Adipocyte (in vitro differentiated cells): ENCODE measurements around the gene PACRG.

Experiments used
- DNase-seq: peaks from one replicate; pipeline ENCODE4 v3.0.0-alpha.2; 2015; ENCODE audit warnings: low read depth
- H3K27me3 ChIP-seq: replicated peaks from 2 replicates; pipeline ENCODE4 v1.7.0; 2013; ENCODE audit warnings: mild to moderate bottlenecking, low read length, moderate library complexity; ENCODE audit not compliant: control insufficient read depth, insufficient read depth
- H3K36me3 ChIP-seq: 2 replicates; pipeline ENCODE4 v1.7.0; 2013; ENCODE audit warnings: low read length, mild to moderate bottlenecking, moderate library complexity; ENCODE audit not compliant: control insufficient read depth, insufficient read depth, severe bottlenecking
- H3K4me1 ChIP-seq: 2 replicates; pipeline ENCODE4 v1.7.0; 2013; ENCODE audit warnings: mild to moderate bottlenecking, low read length, moderate library complexity; ENCODE audit not compliant: control insufficient read depth, insufficient read depth
- H3K4me3 ChIP-seq: 2 replicates; pipeline ENCODE4 v1.7.0; 2013; ENCODE audit warnings: mild to moderate bottlenecking, low read length, moderate library complexity
- H3K9ac ChIP-seq: 2 replicates; pipeline ENCODE4 v1.7.0; 2013; ENCODE audit warnings: mild to moderate bottlenecking, low read length, moderate library complexity
- H3K9me3 ChIP-seq: 2 replicates; pipeline ENCODE4 v1.7.0; 2013; ENCODE audit warnings: mild to moderate bottlenecking, low read length, moderate library complexity; ENCODE audit not compliant: control insufficient read depth

PACRG gene

GRCh38 chr6:163164175-163164900, 436.6 kb downstream of the PACRG start:
- Histone ChIP-seq H3K36me3 (no peaks in the 10 kb centered on the region), H3K9ac (no peak overlapping the region), H3K27me3 (peaks cover 3% of the 10 kb centered on the region), H3K4me1 (peaks cover 6% of the 10 kb centered on the region), H3K9me3 (no peaks in the 10 kb centered on the region), H3K4me3 (no peak overlapping the region)
- no peak for DNase-seq

- peaks cover 3% of the 10 kb centered on the region for H3K27me3 ChIP-seq
- no peak overlapping the region for H3K9ac ChIP-seq
- H3K4me3 ChIP-seq: no peak overlapping the region
- H3K36me3 ChIP-seq: no peaks in the 10 kb centered on the region
- no peaks in the 10 kb centered on the region for H3K9me3 ChIP-seq
- H3K4me1 ChIP-seq: peaks cover 6% of the 10 kb centered on the region
- no peak for DNase-seq
These were observed 437.6 kb downstream of the PACRG start for GRCh38 chr6:163165155-163165910.

GRCh38 chr6:163165922-163166321, 438.1 kb downstream of the PACRG start:
- DNase-seq: no peak
- Histone ChIP-seq H3K4me3 (no peak overlapping the region), H3K4me1 (peaks cover 6% of the 10 kb centered on the region), H3K27me3 (peaks cover 3% of the 10 kb centered on the region), H3K9me3 (no peaks in the 10 kb centered on the region), H3K9ac (no peak overlapping the region), H3K36me3 (no peaks in the 10 kb centered on the region)

GRCh38 chr6:163166507-163166906, 438.7 kb downstream of the PACRG start:
- Histone ChIP-seq H3K27me3 (peaks cover 3% of the 10 kb centered on the region), H3K36me3 (no peaks in the 10 kb centered on the region), H3K9ac (no peak overlapping the region), H3K9me3 (no peaks in the 10 kb centered on the region), H3K4me3 (no peak overlapping the region), H3K4me1 (peaks cover 6% of the 10 kb centered on the region)
- DNase-seq: no peak

- Histone ChIP-seq H3K4me1 (no peaks in the 10 kb centered on the region), H3K27me3 (no peaks in the 10 kb centered on the region), H3K36me3 (no peaks in the 10 kb centered on the region), H3K9ac (no peak overlapping the region), H3K9me3 (no peaks in the 10 kb centered on the region), H3K4me3 (no peak overlapping the region)
- DNase-seq: no peak
These were observed 441.7 kb downstream of the PACRG start for GRCh38 chr6:163169521-163169920.

GRCh38 chr6:163170294-163170883, 442.6 kb downstream of the PACRG start:
- Histone ChIP-seq H3K9ac (no peak overlapping the region), H3K4me3 (no peak overlapping the region), H3K4me1 (no peaks in the 10 kb centered on the region), H3K36me3 (no peaks in the 10 kb centered on the region), H3K27me3 (no peaks in the 10 kb centered on the region), H3K9me3 (no peaks in the 10 kb centered on the region)
- no peak for DNase-seq

GRCh38 chr6:163173741-163174140, 446.0 kb downstream of the PACRG start:
- DNase-seq: no peak
- H3K27me3 ChIP-seq: no peaks in the 10 kb centered on the region
- H3K4me3 ChIP-seq: no peak overlapping the region
- peaks cover 13% of the 10 kb centered on the region for H3K4me1 ChIP-seq
- no peaks in the 10 kb centered on the region for H3K36me3 ChIP-seq
- no peaks in the 10 kb centered on the region for H3K9me3 ChIP-seq
- H3K9ac ChIP-seq: no peak overlapping the region

GRCh38 chr6:163175301-163175700, 447.5 kb downstream of the PACRG start:
- H3K36me3 ChIP-seq: no peaks in the 10 kb centered on the region
- H3K9me3 ChIP-seq: no peaks in the 10 kb centered on the region
- H3K4me3 ChIP-seq: no peak overlapping the region
- no peak overlapping the region for H3K9ac ChIP-seq
- H3K27me3 ChIP-seq: no peaks in the 10 kb centered on the region
- peaks cover 13% of the 10 kb centered on the region for H3K4me1 ChIP-seq
- no peak for DNase-seq

GRCh38 chr6:163176097-163176496, 448.3 kb downstream of the PACRG start:
- no peak for DNase-seq
- Histone ChIP-seq H3K4me1 (peaks cover 19% of the 10 kb centered on the region), H3K9ac (no peak overlapping the region), H3K9me3 (no peaks in the 10 kb centered on the region), H3K36me3 (no peaks in the 10 kb centered on the region), H3K4me3 (no peak overlapping the region), H3K27me3 (no peaks in the 10 kb centered on the region)

GRCh38 chr6:163177007-163177406, 449.2 kb downstream of the PACRG start:
- H3K9me3 ChIP-seq: no peaks in the 10 kb centered on the region
- no peak overlapping the region for H3K9ac ChIP-seq
- no peaks in the 10 kb centered on the region for H3K27me3 ChIP-seq
- H3K4me1 ChIP-seq: peaks cover 27% of the 10 kb centered on the region
- no peaks in the 10 kb centered on the region for H3K36me3 ChIP-seq
- H3K4me3 ChIP-seq: no peak overlapping the region
- DNase-seq: no peak

GRCh38 chr6:163177892-163178420, 450.2 kb downstream of the PACRG start:
- Histone ChIP-seq H3K9me3 (no peaks in the 10 kb centered on the region), H3K4me1 (peaks cover 35% of the 10 kb centered on the region), H3K4me3 (no peak overlapping the region), H3K9ac (no peak overlapping the region), H3K27me3 (no peaks in the 10 kb centered on the region), H3K36me3 (no peaks in the 10 kb centered on the region)
- no peak for DNase-seq
